Measurements from ENCODE around the gene SKIL. TPM values are rescaled to one million over a fixed set of nuclear protein-coding genes. Genes with fewer than 3 reads are reported as not detected.

Gene SKIL
- total and polyA plus RNA-seq, 3 experiments from 2014 or later: 3.2 to 29.0 (median 25.9) TPM

GRCh38 chr3:170418422-170419398, 61.2 kb downstream of the SKIL start, which contains the start of gene CLDN11:
Gene CLDN11 (plus strand): TSS chr3:170418868. CDS start chr3:170419067, 199 bp downstream.
- CTCF ChIA-PET: no interaction called here
- H3K4me3 Mint-ChIP-seq: peak within 1 kb of the TSS; percentile 22 to 86 (median 80)

GRCh38 chr3:170419557-170420087, 62.1 kb downstream of the SKIL start:
- peaks cover 11 to 23% (median 11%) of the 10 kb centered on the region in 3 donors for H3K4me1 Mint-ChIP-seq
- POLR2A ChIA-PET: no interaction called here

More at GRCh38 chr3:170418422-170419398, 61.2 kb downstream of the SKIL start, which contains the start of gene CLDN11:
- Mint-ChIP-seq H3K9me3 (no peaks in the 10 kb centered on the region), H3K4me1 (peaks cover 11 to 26% (median 11%) of the 10 kb centered on the region in 3 donors), H3K36me3 (peaks cover 0 to 3% (median 0%) of the 10 kb centered on the region in 3 donors), H3K27me3 (peaks cover 21 to 58% of the 10 kb centered on the region in 2 donors), H3K27ac (peak within 1 kb of the TSS in 1 of 8 donors; percentile 70)
- DNase-seq: no peak
- Histone ChIP-seq H3K27ac (ENCODE audit: low read depth, low read length) (no peak within 1 kb of the TSS), H3K36me3 (ENCODE audit: insufficient read depth, low read length) (no peaks in the 10 kb centered on the region), H3K4me3 (ENCODE audit: low read length) (peak within 1 kb of the TSS; percentile 22), H3K4me1 (ENCODE audit: insufficient read depth, low read length) (peaks cover 8% of the 10 kb centered on the region), H3K9me3 (ENCODE audit: low read length) (no peaks in the 10 kb centered on the region), H3K27me3 (ENCODE audit: insufficient read depth, low read length, poor library complexity, severe bottlenecking) (peaks cover 20% of the 10 kb centered on the region)
- POLR2A ChIA-PET: no interaction called here

GRCh38 chr3:170420307-170420821, 62.8 kb downstream of the SKIL start:
- ChIA-PET CTCF (no interaction called here), POLR2A (no interaction called here)
- Mint-ChIP-seq H3K36me3 (peaks cover 0 to 3% (median 0%) of the 10 kb centered on the region in 3 donors), H3K4me1 (peaks cover 11 to 23% (median 11%) of the 10 kb centered on the region in 3 donors), H3K27me3 (peaks cover 23 to 61% of the 10 kb centered on the region in 2 donors), H3K27ac (peak overlapping the region in 1 of 8 donors; percentile 45), H3K9me3 (no peaks in the 10 kb centered on the region), H3K4me3 (peak overlapping the region in 6 of 7 donors; percentile 15 to 82 (median 54))
- no peaks in the 10 kb centered on the region for H3K36me3 ChIP-seq (ENCODE audit: insufficient read depth, low read length)
- H3K4me3 ChIP-seq (ENCODE audit: low read length): no peak overlapping the region
- no peaks in the 10 kb centered on the region for H3K9me3 ChIP-seq (ENCODE audit: low read length)
- no peak for DNase-seq
- H3K4me1 ChIP-seq (ENCODE audit: insufficient read depth, low read length): peaks cover 8% of the 10 kb centered on the region
- H3K27ac ChIP-seq (ENCODE audit: low read depth, low read length): no peak overlapping the region
- H3K27me3 ChIP-seq (ENCODE audit: insufficient read depth, low read length, poor library complexity, severe bottlenecking): peaks cover 20% of the 10 kb centered on the region

More at GRCh38 chr3:170419557-170420087, 62.1 kb downstream of the SKIL start:
- no peaks in the 10 kb centered on the region for H3K9me3 ChIP-seq (ENCODE audit: low read length)
- H3K4me1 ChIP-seq (ENCODE audit: insufficient read depth, low read length): peaks cover 8% of the 10 kb centered on the region
- peaks cover 21 to 61% of the 10 kb centered on the region in 2 donors for H3K27me3 Mint-ChIP-seq
- peak overlapping the region in 3 of 7 donors; percentile 7 to 44 (median 31) for H3K4me3 Mint-ChIP-seq
- H3K9me3 Mint-ChIP-seq: no peaks in the 10 kb centered on the region
- no peak overlapping the region for H3K27ac Mint-ChIP-seq
- DNase-seq: no peak
- H3K27ac ChIP-seq (ENCODE audit: low read depth, low read length): no peak overlapping the region
- H3K36me3 ChIP-seq (ENCODE audit: insufficient read depth, low read length): no peaks in the 10 kb centered on the region
- CTCF ChIA-PET: no interaction called here
- H3K36me3 Mint-ChIP-seq: peaks cover 0 to 3% (median 0%) of the 10 kb centered on the region in 3 donors
- H3K4me3 ChIP-seq (ENCODE audit: low read length): peak overlapping the region; percentile 22
- peaks cover 20% of the 10 kb centered on the region for H3K27me3 ChIP-seq (ENCODE audit: insufficient read depth, low read length, poor library complexity, severe bottlenecking)

- Histone ChIP-seq H3K4me3 (ENCODE audit: low read length) (no peak overlapping the region), H3K36me3 (ENCODE audit: insufficient read depth, low read length) (no peaks in the 10 kb centered on the region), H3K27ac (ENCODE audit: low read depth, low read length) (no peak overlapping the region), H3K27me3 (ENCODE audit: insufficient read depth, low read length, poor library complexity, severe bottlenecking) (peaks cover 20% of the 10 kb centered on the region), H3K4me1 (ENCODE audit: insufficient read depth, low read length) (peaks cover 8% of the 10 kb centered on the region), H3K9me3 (ENCODE audit: low read length) (no peaks in the 10 kb centered on the region)
- ChIA-PET POLR2A (no interaction called here), CTCF (no interaction called here)
- H3K36me3 Mint-ChIP-seq: peaks cover 0 to 3% (median 0%) of the 10 kb centered on the region in 3 donors
- H3K4me3 Mint-ChIP-seq: no peak overlapping the region
- DNase-seq: no peak
- H3K27ac Mint-ChIP-seq: no peak overlapping the region
- peaks cover 25 to 56% of the 10 kb centered on the region in 2 donors for H3K27me3 Mint-ChIP-seq
- H3K4me1 Mint-ChIP-seq: peaks cover 11 to 23% (median 11%) of the 10 kb centered on the region in 3 donors
- no peaks in the 10 kb centered on the region for H3K9me3 Mint-ChIP-seq
Measured at GRCh38 chr3:170421111-170421641, 63.7 kb downstream of the SKIL start.

- Histone ChIP-seq H3K27ac (ENCODE audit: low read depth, low read length) (no peak overlapping the region), H3K36me3 (ENCODE audit: insufficient read depth, low read length) (no peaks in the 10 kb centered on the region), H3K9me3 (ENCODE audit: low read length) (no peaks in the 10 kb centered on the region), H3K4me3 (ENCODE audit: low read length) (no peak overlapping the region), H3K27me3 (ENCODE audit: insufficient read depth, low read length, poor library complexity, severe bottlenecking) (peaks cover 20% of the 10 kb centered on the region), H3K4me1 (ENCODE audit: insufficient read depth, low read length) (peaks cover 8% of the 10 kb centered on the region)
- Mint-ChIP-seq H3K4me1 (peaks cover 11 to 23% (median 11%) of the 10 kb centered on the region in 3 donors), H3K4me3 (peak overlapping the region in 1 of 7 donors; percentile 9), H3K36me3 (peaks cover 0 to 3% (median 0%) of the 10 kb centered on the region in 3 donors), H3K9me3 (no peaks in the 10 kb centered on the region), H3K27ac (no peak overlapping the region), H3K27me3 (peaks cover 25 to 56% of the 10 kb centered on the region in 2 donors)
- POLR2A ChIA-PET: no interaction called here
- no peak for DNase-seq
- CTCF ChIA-PET: no interaction called here
Measured at GRCh38 chr3:170421758-170422157, 64.2 kb downstream of the SKIL start.

GRCh38 chr3:170423001-170423615, 65.6 kb downstream of the SKIL start:
- Mint-ChIP-seq H3K4me1 (peaks cover 11 to 23% (median 11%) of the 10 kb centered on the region in 3 donors), H3K27ac (no peak overlapping the region)

GRCh38 chr3:170424879-170425278, 67.4 kb downstream of the SKIL start:
- H3K4me3 Mint-ChIP-seq: no peak overlapping the region
- H3K4me1 Mint-ChIP-seq: peaks cover 9 to 23% (median 22%) of the 10 kb centered on the region in 3 donors

More at GRCh38 chr3:170423001-170423615, 65.6 kb downstream of the SKIL start:
- Mint-ChIP-seq H3K27me3 (peaks cover 23 to 46% of the 10 kb centered on the region in 2 donors), H3K36me3 (peaks cover 0 to 3% (median 0%) of the 10 kb centered on the region in 3 donors), H3K4me3 (no peak overlapping the region), H3K9me3 (no peaks in the 10 kb centered on the region)
- Histone ChIP-seq H3K4me1 (ENCODE audit: insufficient read depth, low read length) (peaks cover 8% of the 10 kb centered on the region), H3K27ac (ENCODE audit: low read depth, low read length) (no peak overlapping the region), H3K27me3 (ENCODE audit: insufficient read depth, low read length, poor library complexity, severe bottlenecking) (peaks cover 20% of the 10 kb centered on the region), H3K9me3 (ENCODE audit: low read length) (no peaks in the 10 kb centered on the region), H3K36me3 (ENCODE audit: insufficient read depth, low read length) (no peaks in the 10 kb centered on the region), H3K4me3 (ENCODE audit: low read length) (no peak overlapping the region)
- CTCF ChIA-PET: no interaction called here
- POLR2A ChIA-PET: no interaction called here
- no peak for DNase-seq

More at GRCh38 chr3:170424879-170425278, 67.4 kb downstream of the SKIL start:
- H3K36me3 ChIP-seq (ENCODE audit: insufficient read depth, low read length): no peaks in the 10 kb centered on the region
- Mint-ChIP-seq H3K9me3 (no peaks in the 10 kb centered on the region), H3K36me3 (peaks cover 0 to 3% (median 0%) of the 10 kb centered on the region in 3 donors), H3K27me3 (peaks cover 19 to 38% of the 10 kb centered on the region in 2 donors), H3K27ac (no peak overlapping the region)
- no peak overlapping the region for H3K27ac ChIP-seq (ENCODE audit: low read depth, low read length)
- H3K27me3 ChIP-seq (ENCODE audit: insufficient read depth, low read length, poor library complexity, severe bottlenecking): peaks cover 8% of the 10 kb centered on the region
- no peaks in the 10 kb centered on the region for H3K9me3 ChIP-seq (ENCODE audit: low read length)
- POLR2A ChIA-PET: no interaction called here
- CTCF ChIA-PET: interaction anchor here (1.1 kb wide), 1 partner anchor 14 kb away, joined by 3 read pairs; no protein-coding TSS in a partner anchor
- H3K4me3 ChIP-seq (ENCODE audit: low read length): no peak overlapping the region
- no peak for DNase-seq
- H3K4me1 ChIP-seq (ENCODE audit: insufficient read depth, low read length): peaks cover 10% of the 10 kb centered on the region

All from CD8-positive, alpha-beta memory T cell (primary cell).